DND-41 (cell line): ENCODE measurements around the gene RAB35.

Source experiments
- ATAC-seq: fragments of 200-7000 bp; cut with Tn5 transposase; 3 replicates; pipeline ENCODE4 v1.9.1; 2021; ENCODE audit warnings: low read depth; ENCODE audit not compliant: insufficient read depth
- DNase-seq: peaks from one replicate; pipeline ENCODE4 v3.0.0-alpha.2; 2020
- H2AFZ ChIP-seq: 2 replicates; pipeline ENCODE4 v1.6.0; 2012; ENCODE audit warnings: low read depth, low read length
- H3K27ac ChIP-seq: 2 replicates; pipeline ENCODE4 v1.5.1; 2012; ENCODE audit warnings: low read length, inconsistent platforms
- H3K27me3 ChIP-seq: fragments of 200-600 bp; sonication (generic); 2 replicates; pipeline ENCODE4 v1.6.0; 2012; ENCODE audit warnings: low read length, mild to moderate bottlenecking, inconsistent platforms; ENCODE audit not compliant: insufficient read depth, poor library complexity
- H3K36me3 ChIP-seq: 2 replicates; pipeline ENCODE4 v1.5.1; 2012; ENCODE audit warnings: low read length, inconsistent platforms; ENCODE audit not compliant: insufficient read depth
- H3K4me1 ChIP-seq: 2 replicates; pipeline ENCODE4 v1.5.1; 2012; ENCODE audit warnings: mild to moderate bottlenecking, low read length; ENCODE audit not compliant: insufficient read depth
- H3K4me2 ChIP-seq: 2 replicates; pipeline ENCODE4 v1.6.0; 2012; ENCODE audit warnings: mild to moderate bottlenecking, moderate library complexity, low read length, inconsistent platforms; ENCODE audit not compliant: insufficient read depth
- H3K4me3 ChIP-seq, 2 experiments: fragments of 200-600 bp in 1 of 2; shearing (Covaris generic) in 1 of 2; 2 replicates each; pipeline ENCODE4 v1.5.1; 2012 to 2016; ENCODE audit warnings: inconsistent platforms in 2 of 2, low read length in 2 of 2, mild to moderate bottlenecking in 2 of 2, low read depth in 1 of 2, moderate library complexity in 1 of 2
- H3K79me2 ChIP-seq: 2 replicates; pipeline ENCODE4 v1.6.0; 2012; ENCODE audit warnings: low read length, inconsistent platforms; ENCODE audit not compliant: insufficient read depth
- H3K9ac ChIP-seq: 2 replicates; pipeline ENCODE4 v1.6.0; 2012; ENCODE audit warnings: low read depth, mild to moderate bottlenecking, inconsistent platforms, low read length, moderate library complexity
- H3K9me3 ChIP-seq: 2 replicates; pipeline ENCODE4 v1.5.1; 2012; ENCODE audit warnings: low read length, moderate library complexity, mild to moderate bottlenecking, inconsistent platforms; ENCODE audit not compliant: insufficient read depth, severe bottlenecking
- H4K20me1 ChIP-seq: 2 replicates; pipeline ENCODE4 v1.6.0; 2012; ENCODE audit warnings: low read length; ENCODE audit not compliant: insufficient read depth
- CTCF ChIP-seq: IDR thresholded peaks from 2 replicates; pipeline ENCODE4 v1.5.1; 2012; ENCODE audit warnings: borderline replicate concordance, low read length, moderate library complexity, mild to moderate bottlenecking; ENCODE audit not compliant: poor library complexity, severe bottlenecking; ENCODE audit errors: extremely low read depth
- EZH2 ChIP-seq: IDR thresholded peaks from 3 replicates; pipeline ENCODE4 v1.6.1; 2012; ENCODE audit warnings: borderline replicate concordance, low read depth, mild to moderate bottlenecking, moderate library complexity, low read length, inconsistent platforms; ENCODE audit not compliant: severe bottlenecking

Gene RAB35

GRCh38 chr12:120118321-120119061 lies 1.9 kb upstream of the RAB35 start:
- TF ChIP-seq EZH2: no peak
- TF ChIP-seq CTCF: no peak
- DNase-seq (no peak), ATAC-seq (no peak)
- Histone ChIP-seq H3K9ac (peak overlapping the region; percentile 83), H2AFZ (no peak overlapping the region), H3K4me2 (peak overlapping the region; percentile 93), H3K27me3 (no peaks in the 10 kb centered on the region), H3K9me3 (no peaks in the 10 kb centered on the region), H3K4me3 (peak overlapping the region; percentile 53 to 97; a peak in 3 of 4 replicates), H3K27ac (peak overlapping the region; percentile 41; the same call in 1 of the 2 replicates), H3K36me3 (peaks cover 23% of the 10 kb centered on the region), H4K20me1 (peaks cover 36% of the 10 kb centered on the region), H3K4me1 (peaks cover 44% of the 10 kb centered on the region), H3K79me2 (peaks cover 48% of the 10 kb centered on the region)

- DNase-seq (no peak), ATAC-seq (no peak)
- Histone ChIP-seq H3K9me3 (no peaks in the 10 kb centered on the region), H4K20me1 (peaks cover 40% of the 10 kb centered on the region), H3K9ac (peak overlapping the region; percentile 83), H3K4me3 (peak overlapping the region; percentile 53 to 97), H3K27me3 (no peaks in the 10 kb centered on the region), H3K4me2 (peak overlapping the region; percentile 93), H3K79me2 (peaks cover 54% of the 10 kb centered on the region), H2AFZ (no peak overlapping the region), H3K4me1 (peaks cover 44% of the 10 kb centered on the region), H3K27ac (peak overlapping the region; percentile 86; the same call in 1 of the 2 replicates), H3K36me3 (peaks cover 26% of the 10 kb centered on the region)
- TF ChIP-seq CTCF (no peak), EZH2 (no peak)
These were observed 1.4 kb upstream of the RAB35 start for GRCh38 chr12:120117961-120118320.

- H3K27ac ChIP-seq: peak overlapping the region; percentile 86
- peaks cover 48% of the 10 kb centered on the region for H4K20me1 ChIP-seq
- DNase-seq: peak; percentile 98
- H3K36me3 ChIP-seq: peaks cover 29% of the 10 kb centered on the region
- H3K4me3 ChIP-seq: peak overlapping the region; percentile 53 to 97
- TF ChIP-seq EZH2 (no peak), CTCF (peak; percentile 1)
- H3K27me3 ChIP-seq: no peaks in the 10 kb centered on the region
- peaks cover 44% of the 10 kb centered on the region for H3K4me1 ChIP-seq
- H3K79me2 ChIP-seq: peaks cover 63% of the 10 kb centered on the region
- H3K9me3 ChIP-seq: no peaks in the 10 kb centered on the region
- H3K4me2 ChIP-seq: peak overlapping the region; percentile 93
- peak overlapping the region; percentile 83 for H3K9ac ChIP-seq
- ATAC-seq: peak; percentile 79
- peak overlapping the region; percentile 87 for H2AFZ ChIP-seq
These were observed 469 bp upstream of the RAB35 start for GRCh38 chr12:120116792-120117651.
